CD8-positive, alpha-beta memory T cell (primary cell): ENCODE measurements around the gene PTPMT1. TPM values are rescaled to one million over a fixed set of nuclear protein-coding genes. Genes with fewer than 3 reads are reported as not detected.
"Not testable (repeated sequence)": the region's sequence is repeated elsewhere in the genome, so short reads cannot be mapped to it uniquely, and the experiment has no call there.

Experiments
- CTCF ChIA-PET: fragments of 350-600 bp; sonication (Branson Sonifier 250); formaldehyde crosslinking; loops from one replicate; lab custom pipeline; 2021; ENCODE audit warnings: antibody characterized with exemption; lab: Charles Lee
- POLR2A ChIA-PET: fragments of 350-600 bp; sonication (Branson Sonifier 250); formaldehyde crosslinking; loops from one replicate; lab custom pipeline; 2021; ENCODE audit warnings: antibody characterized with exemption; lab: Charles Lee
- DNase-seq, 5 donors: peaks; one replicate each; pipeline versions ENCODE4 v3.0.0 to v3.0.0-alpha.2; 2020 to 2022; ENCODE audit warnings: mixed read lengths in 1 of 5
- H3K27ac ChIP-seq: one replicate; pipeline ENCODE4 v1.7.0; 2013; ENCODE audit warnings: low read depth, mild to moderate bottlenecking, low read length, moderate library complexity
- H3K27me3 ChIP-seq: 2 replicates; pipeline ENCODE4 v1.7.0; 2013; ENCODE audit warnings: low read length, mild to moderate bottlenecking; ENCODE audit not compliant: insufficient read depth, poor library complexity, severe bottlenecking
- H3K36me3 ChIP-seq: 2 replicates; pipeline ENCODE4 v1.7.0; 2013; ENCODE audit warnings: mild to moderate bottlenecking, low read length, moderate library complexity; ENCODE audit not compliant: insufficient read depth
- H3K4me1 ChIP-seq: 2 replicates; pipeline ENCODE4 v1.7.0; 2013; ENCODE audit warnings: mild to moderate bottlenecking, low read length, moderate library complexity; ENCODE audit not compliant: insufficient read depth
- H3K4me3 ChIP-seq: 2 replicates; pipeline ENCODE4 v1.7.0; 2013; ENCODE audit warnings: mild to moderate bottlenecking, low read length
- H3K9me3 ChIP-seq: 2 replicates; pipeline ENCODE4 v1.7.0; 2013; ENCODE audit warnings: mild to moderate bottlenecking, low read length
- H3K27ac Mint-ChIP-seq, 8 donors: one replicate each; pipeline ENCODE4 v1.8.0; 2020 to 2021; ENCODE audit warnings: mixed read lengths in 8 of 8, mild to moderate bottlenecking in 6 of 8, inconsistent platforms in 3 of 8, moderate library complexity in 3 of 8
- H3K27me3 Mint-ChIP-seq, 2 donors: one replicate each; pipeline ENCODE4 v1.8.0; 2020 to 2021; ENCODE audit warnings: mixed read lengths in 2 of 2, mild to moderate bottlenecking in 1 of 2, moderate library complexity in 1 of 2
- H3K36me3 Mint-ChIP-seq, 3 donors: one replicate each; pipeline ENCODE4 v1.8.0; 2020 to 2021; ENCODE audit warnings: mixed read lengths in 3 of 3, inconsistent platforms in 1 of 3, mild to moderate bottlenecking in 1 of 3
- H3K4me1 Mint-ChIP-seq, 3 donors: one replicate each; pipeline ENCODE4 v1.8.0; 2020 to 2021; ENCODE audit warnings: mixed read lengths in 3 of 3, inconsistent platforms in 1 of 3, mild to moderate bottlenecking in 1 of 3
- H3K4me3 Mint-ChIP-seq, 7 donors: one replicate each; pipeline ENCODE4 v1.8.0; 2020 to 2021; ENCODE audit warnings: mixed read lengths in 7 of 7, mild to moderate bottlenecking in 6 of 7, moderate library complexity in 4 of 7, inconsistent platforms in 2 of 7
- H3K9me3 Mint-ChIP-seq, 5 donors: one replicate each; pipeline ENCODE4 v1.8.0; 2020 to 2022; ENCODE audit warnings: mixed read lengths in 5 of 5, mild to moderate bottlenecking in 3 of 5, moderate library complexity in 2 of 5, inconsistent platforms in 1 of 5
- polyA plus RNA-seq: library from polyadenylated mRNA; unstranded; fragments of 300-500 nt; fragmentation: Illumina TruSeq; gene quantifications from one replicate; pipeline ENCODE4 v1.2.3, GENCODE V29; 2021
- total RNA-seq, 2 experiments: library from RNA; stranded (reverse); gene quantifications; one replicate each; pipeline ENCODE4 v1.2.3, GENCODE V29; 2021

The PTPMT1 gene
- total and polyA plus RNA-seq, 3 experiments from 2014 or later, result 53.3 to 71.2 (median 53.8) TPM

DNA sequence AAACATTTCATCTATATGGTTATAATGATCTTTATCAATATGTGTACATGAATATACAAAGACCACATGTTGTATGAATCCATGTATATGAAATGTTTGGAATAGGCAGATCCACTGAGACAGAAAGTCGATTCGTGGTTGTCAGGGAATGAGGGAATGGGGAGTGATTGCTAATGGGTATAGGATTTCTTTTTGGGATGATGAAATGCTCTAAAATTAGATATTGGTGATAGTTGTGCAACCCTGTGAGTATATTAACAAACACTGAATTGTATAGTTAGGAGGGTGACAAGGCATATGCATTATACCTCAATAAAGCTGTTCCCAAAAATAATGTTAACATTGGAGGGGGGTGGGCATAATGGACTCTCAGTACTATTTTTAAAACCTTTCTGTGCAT, 5.0 kb upstream of the PTPMT1 start:
- no peak overlapping the region for H3K4me3 ChIP-seq
- Mint-ChIP-seq H3K27me3 (no peaks in the 10 kb centered on the region), H3K4me1 (peaks cover 6 to 13% (median 10%) of the 10 kb centered on the region in 3 donors), H3K27ac (peak overlapping the region in 1 of 8 donors; percentile 51), H3K9me3 (no peaks in the 10 kb centered on the region), H3K4me3 (peak overlapping the region in 1 of 7 donors; percentile 40), H3K36me3 (peaks cover 0 to 2% (median 1%) of the 10 kb centered on the region in 3 donors)
- no peak for DNase-seq
- no peaks in the 10 kb centered on the region for H3K9me3 ChIP-seq
- H3K27ac ChIP-seq, result no peak overlapping the region
- H3K36me3 ChIP-seq, result no peaks in the 10 kb centered on the region
- CTCF ChIA-PET, result no interaction called here
- H3K4me1 ChIP-seq, result no peaks in the 10 kb centered on the region
- POLR2A ChIA-PET, result no interaction called here
- H3K27me3 ChIP-seq, result no peaks in the 10 kb centered on the region

GRCh38 chr11:47562393-47562792, 3.0 kb upstream of the PTPMT1 start:
- H3K4me3 ChIP-seq, H3K27me3 ChIP-seq, H3K9me3 ChIP-seq, DNase-seq, H3K27ac ChIP-seq, H3K9me3 Mint-ChIP-seq, H3K36me3 Mint-ChIP-seq, H3K36me3 ChIP-seq, H3K27me3 Mint-ChIP-seq, H3K4me1 ChIP-seq, H3K4me3 Mint-ChIP-seq: not testable (repeated sequence)
- Mint-ChIP-seq H3K27ac (peak overlapping the region in 1 of 8 donors; percentile 36), H3K4me1 (peaks cover 14 to 28% (median 22%) of the 10 kb centered on the region in 3 donors)
- ChIA-PET POLR2A (interaction anchor here (0.6 kb wide), 1 partner anchor 1267 kb away, joined by 4 read pairs; no protein-coding TSS in a partner anchor), CTCF (interaction anchor here (0.6 to 1.3 kb wide), 2 partner anchors 9 to 10 kb away, joined by 3 read pairs; no protein-coding TSS in a partner anchor)

GRCh38 chr11:47564366-47564765, 1.0 kb upstream of the PTPMT1 start:
- H3K9me3 Mint-ChIP-seq, H3K36me3 Mint-ChIP-seq, H3K36me3 ChIP-seq, H3K27me3 ChIP-seq, H3K27me3 Mint-ChIP-seq, H3K4me3 ChIP-seq, H3K4me1 ChIP-seq, H3K9me3 ChIP-seq, DNase-seq, H3K27ac ChIP-seq: not testable (repeated sequence)
- ChIA-PET POLR2A (interaction anchor here (0.5 to 2.1 kb wide), 3 partner anchors 11 to 1158 kb away, joined by 3 to 10 read pairs (median 4); partner anchors contain the start of gene CELF1), CTCF (interaction anchor here (1.1 to 3.3 kb wide), 5 partner anchors 8 to 15 kb away, joined by 3 to 18 read pairs (median 4); partner anchors contain the start of genes CELF1, KBTBD4 and NDUFS3)
- peaks cover 14 to 28% (median 22%) of the 10 kb centered on the region in 3 donors for H3K4me1 Mint-ChIP-seq
- H3K27ac Mint-ChIP-seq, result peak overlapping the region in 5 of 8 donors; percentile 39 to 81 (median 51)
- peak overlapping the region; percentile 60 to 91 (median 82) for H3K4me3 Mint-ChIP-seq

GRCh38 chr11:47564933-47565339, 463 bp upstream of the PTPMT1 start:
- ChIA-PET POLR2A (interaction anchor here (0.5 to 2.1 kb wide), 5 partner anchors 11 to 627 kb away, joined by 3 to 19 read pairs (median 10); partner anchors contain the start of genes CELF1, KBTBD4 and NDUFS3), CTCF (interaction anchor here (1.1 to 3.3 kb wide), 5 partner anchors 8 to 14 kb away, joined by 3 to 18 read pairs (median 4); partner anchors contain the start of genes CELF1, KBTBD4 and NDUFS3)
- Mint-ChIP-seq H3K27ac (peak overlapping the region; percentile 56 to 93 (median 86)), H3K36me3 (peaks cover 0 to 7% (median 2%) of the 10 kb centered on the region in 3 donors), H3K4me1 (peaks cover 14 to 32% (median 22%) of the 10 kb centered on the region in 3 donors), H3K4me3 (peak overlapping the region; percentile 80 to 91 (median 82)), H3K9me3 (no peaks in the 10 kb centered on the region), H3K27me3 (no peaks in the 10 kb centered on the region)
- H3K9me3 ChIP-seq, result no peaks in the 10 kb centered on the region
- H3K4me3 ChIP-seq, result peak overlapping the region; percentile 80
- H3K27me3 ChIP-seq, result no peaks in the 10 kb centered on the region
- H3K4me1 ChIP-seq, result peaks cover 6% of the 10 kb centered on the region
- H3K36me3 ChIP-seq, result no peaks in the 10 kb centered on the region
- DNase-seq, result no peak
- peak overlapping the region; percentile 72 for H3K27ac ChIP-seq

- Histone ChIP-seq H3K27me3 (no peaks in the 10 kb centered on the region), H3K36me3 (peaks cover 9% of the 10 kb centered on the region), H3K4me3 (peak overlapping the region; percentile 80), H3K4me1 (peaks cover 6% of the 10 kb centered on the region), H3K9me3 (no peaks in the 10 kb centered on the region), H3K27ac (peak overlapping the region; percentile 72)
- Mint-ChIP-seq H3K27ac (peak overlapping the region; percentile 69 to 88 (median 80)), H3K36me3 (peaks cover 0 to 19% (median 2%) of the 10 kb centered on the region in 3 donors), H3K9me3 (no peaks in the 10 kb centered on the region), H3K4me1 (peaks cover 15 to 33% (median 25%) of the 10 kb centered on the region in 3 donors), H3K27me3 (no peaks in the 10 kb centered on the region), H3K4me3 (peak overlapping the region; percentile 81 to 89 (median 82))
- POLR2A ChIA-PET, result interaction anchor here (0.7 to 2.1 kb wide), 5 partner anchors 10 to 56 kb away, joined by 3 to 19 read pairs (median 4); partner anchors contain the start of genes KBTBD4 and NDUFS3
- DNase-seq, result no peak
- CTCF ChIA-PET, result interaction anchor here (1.4 to 3.3 kb wide), 3 partner anchors 11 to 15 kb away, joined by 3 to 18 read pairs (median 9); partner anchors contain the start of gene CELF1
Measured at GRCh38 chr11:47566149-47566698, 825 bp downstream of the PTPMT1 start.

GRCh38 chr11:47569646-47570045, 4.2 kb downstream of the PTPMT1 start:
- Mint-ChIP-seq H3K27me3 (no peaks in the 10 kb centered on the region), H3K4me3 (no peak overlapping the region), H3K36me3 (peaks cover 0 to 52% (median 4%) of the 10 kb centered on the region in 3 donors), H3K4me1 (peaks cover 18 to 39% (median 30%) of the 10 kb centered on the region in 3 donors), H3K27ac (peak overlapping the region in 2 of 8 donors; percentile 6 to 32), H3K9me3 (no peaks in the 10 kb centered on the region)
- Histone ChIP-seq H3K27ac (no peak overlapping the region), H3K27me3 (no peaks in the 10 kb centered on the region), H3K36me3 (peaks cover 26% of the 10 kb centered on the region), H3K4me3 (no peak overlapping the region), H3K4me1 (peaks cover 6% of the 10 kb centered on the region), H3K9me3 (no peaks in the 10 kb centered on the region)
- no peak for DNase-seq
- ChIA-PET CTCF (interaction anchor here (1.4 kb wide), 2 partner anchors 10 to 14 kb away, joined by 4 read pairs; partner anchors contain the start of genes KBTBD4 and NDUFS3), POLR2A (interaction anchor here (0.7 kb wide), 1 partner anchor 90 kb away, joined by 8 read pairs; no protein-coding TSS in a partner anchor)

- no peak overlapping the region for H3K27ac ChIP-seq
- no peak overlapping the region for H3K4me3 Mint-ChIP-seq
- peaks cover 0 to 59% (median 4%) of the 10 kb centered on the region in 3 donors for H3K36me3 Mint-ChIP-seq
- H3K27ac Mint-ChIP-seq, result peak overlapping the region in 4 of 8 donors; percentile 6 to 84 (median 52)
- POLR2A ChIA-PET, result no interaction called here
- no peaks in the 10 kb centered on the region for H3K9me3 Mint-ChIP-seq
- no peaks in the 10 kb centered on the region for H3K27me3 ChIP-seq
- H3K27me3 Mint-ChIP-seq, result no peaks in the 10 kb centered on the region
- peaks cover 8% of the 10 kb centered on the region for H3K4me1 ChIP-seq
- no peak overlapping the region for H3K4me3 ChIP-seq
- peaks cover 15 to 35% (median 23%) of the 10 kb centered on the region in 3 donors for H3K4me1 Mint-ChIP-seq
- peaks cover 30% of the 10 kb centered on the region for H3K36me3 ChIP-seq
- no peaks in the 10 kb centered on the region for H3K9me3 ChIP-seq
- CTCF ChIA-PET, result interaction anchor here (1.4 kb wide), 1 partner anchor 9 kb away, joined by 4 read pairs; the partner anchor contains the start of genes KBTBD4 and NDUFS3
- no peak for DNase-seq
Measured at GRCh38 chr11:47570651-47571356, 5.4 kb downstream of the PTPMT1 start.
